Ishikawa (cell line): ENCODE results near the gene TERT.

Experiments
- CEBPB ChIP-seq: IDR thresholded peaks from 2 replicates; pipeline ENCODE4 v1.6.1; 2012
- CREB1 ChIP-seq: IDR thresholded peaks from 2 replicates; pipeline ENCODE4 v1.6.1; 2012; ENCODE audit warnings: low read depth
- EGR1 ChIP-seq: IDR thresholded peaks from 2 replicates; pipeline ENCODE4 v1.6.1; 2012
- EP300 ChIP-seq: IDR thresholded peaks from 2 replicates; pipeline ENCODE4 v1.6.1; 2012; ENCODE audit warnings: borderline replicate concordance
- FOXM1 ChIP-seq: IDR thresholded peaks from 2 replicates; pipeline ENCODE4 v1.6.1; 2012; ENCODE audit warnings: low read depth, borderline replicate concordance
- NFIC ChIP-seq: IDR thresholded peaks from 2 replicates; pipeline ENCODE4 v1.6.1; 2012
- RAD21 ChIP-seq: IDR thresholded peaks from 2 replicates; pipeline ENCODE4 v1.6.1; 2012; ENCODE audit warnings: low read depth
- TAF1 ChIP-seq: IDR thresholded peaks from 2 replicates; pipeline ENCODE4 v1.6.1; 2012; ENCODE audit warnings: low read depth, mild to moderate bottlenecking
- TCF12 ChIP-seq: IDR thresholded peaks from 2 replicates; pipeline ENCODE4 v1.6.1; 2012; ENCODE audit warnings: low read depth
- TEAD4 ChIP-seq: IDR thresholded peaks from 2 replicates; pipeline ENCODE4 v1.6.1; 2012
- USF1 ChIP-seq: IDR thresholded peaks from 2 replicates; pipeline ENCODE4 v1.6.1; 2012
- YY1 ChIP-seq: IDR thresholded peaks from 2 replicates; pipeline ENCODE4 v1.6.1; 2012; ENCODE audit warnings: low read depth
- TF ChIP-seq, protein P1 (sequence below): IDR thresholded peaks from 2 replicates; pipeline ENCODE4 v1.6.1; 2012
- TF ChIP-seq, protein P2 (sequence below): IDR thresholded peaks from 2 replicates; pipeline ENCODE4 v1.6.1; 2012; ENCODE audit warnings: low read depth, mild to moderate bottlenecking

DNA sequence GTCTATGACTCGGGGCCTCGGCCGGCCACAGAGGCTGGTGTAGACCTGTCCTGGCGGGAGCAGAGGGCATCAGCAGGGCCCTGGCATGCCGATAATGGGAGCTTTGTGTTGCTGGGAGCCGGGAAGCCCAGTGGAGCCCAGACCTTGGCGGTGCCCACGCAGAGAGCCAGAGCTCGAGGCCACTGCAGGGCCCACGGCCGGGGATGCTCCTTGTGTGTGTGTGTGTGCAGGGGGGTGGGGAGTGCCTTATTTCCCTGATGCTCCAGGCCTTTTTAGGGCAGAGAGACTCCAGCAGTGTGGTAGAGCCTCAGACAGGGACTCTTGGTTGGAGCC lies 75.1 kb downstream of the TERT start:
- no peak for TF ChIP-seq RAD21
- no peak for TF ChIP-seq CEBPB
- TF ChIP-seq, protein P1, sequence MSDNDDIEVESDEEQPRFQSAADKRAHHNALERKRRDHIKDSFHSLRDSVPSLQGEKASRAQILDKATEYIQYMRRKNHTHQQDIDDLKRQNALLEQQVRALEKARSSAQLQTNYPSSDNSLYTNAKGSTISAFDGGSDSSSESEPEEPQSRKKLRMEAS: no peak
- TF ChIP-seq EGR1: no peak
- TF ChIP-seq, protein P2, sequence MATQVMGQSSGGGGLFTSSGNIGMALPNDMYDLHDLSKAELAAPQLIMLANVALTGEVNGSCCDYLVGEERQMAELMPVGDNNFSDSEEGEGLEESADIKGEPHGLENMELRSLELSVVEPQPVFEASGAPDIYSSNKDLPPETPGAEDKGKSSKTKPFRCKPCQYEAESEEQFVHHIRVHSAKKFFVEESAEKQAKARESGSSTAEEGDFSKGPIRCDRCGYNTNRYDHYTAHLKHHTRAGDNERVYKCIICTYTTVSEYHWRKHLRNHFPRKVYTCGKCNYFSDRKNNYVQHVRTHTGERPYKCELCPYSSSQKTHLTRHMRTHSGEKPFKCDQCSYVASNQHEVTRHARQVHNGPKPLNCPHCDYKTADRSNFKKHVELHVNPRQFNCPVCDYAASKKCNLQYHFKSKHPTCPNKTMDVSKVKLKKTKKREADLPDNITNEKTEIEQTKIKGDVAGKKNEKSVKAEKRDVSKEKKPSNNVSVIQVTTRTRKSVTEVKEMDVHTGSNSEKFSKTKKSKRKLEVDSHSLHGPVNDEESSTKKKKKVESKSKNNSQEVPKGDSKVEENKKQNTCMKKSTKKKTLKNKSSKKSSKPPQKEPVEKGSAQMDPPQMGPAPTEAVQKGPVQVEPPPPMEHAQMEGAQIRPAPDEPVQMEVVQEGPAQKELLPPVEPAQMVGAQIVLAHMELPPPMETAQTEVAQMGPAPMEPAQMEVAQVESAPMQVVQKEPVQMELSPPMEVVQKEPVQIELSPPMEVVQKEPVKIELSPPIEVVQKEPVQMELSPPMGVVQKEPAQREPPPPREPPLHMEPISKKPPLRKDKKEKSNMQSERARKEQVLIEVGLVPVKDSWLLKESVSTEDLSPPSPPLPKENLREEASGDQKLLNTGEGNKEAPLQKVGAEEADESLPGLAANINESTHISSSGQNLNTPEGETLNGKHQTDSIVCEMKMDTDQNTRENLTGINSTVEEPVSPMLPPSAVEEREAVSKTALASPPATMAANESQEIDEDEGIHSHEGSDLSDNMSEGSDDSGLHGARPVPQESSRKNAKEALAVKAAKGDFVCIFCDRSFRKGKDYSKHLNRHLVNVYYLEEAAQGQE: no peak
- TF ChIP-seq TAF1: no peak
- no peak for TF ChIP-seq EP300
- no peak for TF ChIP-seq TCF12
- no peak for TF ChIP-seq FOXM1
- TF ChIP-seq TEAD4: no peak
- no peak for TF ChIP-seq USF1
- no peak for TF ChIP-seq YY1
- no peak for TF ChIP-seq CREB1
- TF ChIP-seq NFIC: no peak
